ENCODE data around the gene KCTD2. TPM values are rescaled to one million over a fixed set of nuclear protein-coding genes. Genes with fewer than 3 reads are reported as not detected.

The KCTD2 gene
- total and polyA plus RNA-seq, 2 of the 13 experiments (the other 11 are each of a cell fraction or from before 2014, with no cell fraction given) = 28.3 to 32.6 TPM

DNA sequence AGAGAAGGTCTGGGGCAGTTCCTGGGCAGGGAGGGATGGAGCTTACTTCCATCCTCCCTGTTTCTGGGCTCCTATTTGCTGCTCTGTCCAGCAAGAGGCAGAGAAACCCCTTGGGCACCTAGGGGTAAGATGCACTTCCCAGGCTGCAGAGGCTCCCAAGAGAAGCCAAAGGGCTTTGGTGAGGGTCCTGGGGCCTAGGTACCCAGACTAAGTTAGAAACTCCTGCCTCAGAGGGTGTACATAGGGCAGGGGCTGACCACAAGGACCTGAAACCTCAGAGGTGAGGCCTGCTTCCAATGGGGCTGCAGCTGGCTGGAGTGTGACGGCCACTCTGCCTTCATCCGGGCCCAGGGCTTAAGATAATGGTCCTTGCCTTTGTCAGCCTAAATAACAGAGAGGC is 61.2 kb downstream of the KCTD2 start:
- Histone ChIP-seq H3K79me2 (ENCODE audit: insufficient read depth, low read length) (peaks cover 8% of the 10 kb centered on the region), H3K27me3 (ENCODE audit: control insufficient read depth in 1 of 2, insufficient read depth in 2 of 2, low read length in 2 of 2) (peaks cover 0 to 3% of the 10 kb centered on the region in 2 experiments; a peak in 2 of 5 replicates), H3K27ac (ENCODE audit: extremely low read length, insufficient read depth, low read length) (no peak overlapping the region), H3K4me2 (ENCODE audit: low read depth, low read length) (no peak overlapping the region), H3K4me3 (replicated peaks in 1 of 3; ENCODE audit: insufficient read depth in 1 of 3, low read depth in 2 of 3, low read length in 3 of 3) (no peak overlapping the region), H4K20me1 (ENCODE audit: insufficient read depth, low read length) (no peaks in the 10 kb centered on the region), H3K9ac (ENCODE audit: insufficient read depth, low read depth, low read length) (no peak overlapping the region), H3K9me3 (ENCODE audit: low read length) (no peaks in the 10 kb centered on the region), H3K36me3 (replicated peaks in 1 of 2; ENCODE audit: control insufficient read depth in 1 of 2, insufficient read depth in 2 of 2, low read length in 2 of 2) (no peaks in the 10 kb centered on the region), H3K4me1 (ENCODE audit: insufficient read depth, low read length) (peaks cover 40% of the 10 kb centered on the region), H2AFZ (ENCODE audit: low read length) (no peak overlapping the region)
- no peak for TF ChIP-seq CHD4 (IDR thresholded peaks at IDR 0.05; ENCODE audit: borderline replicate concordance, low read length)
- peak; percentile 24; the same call in 1 of the 2 replicates for TF ChIP-seq EED (CRISPR knock-in tag; IDR thresholded peaks at IDR 0.05)
- TF ChIP-seq ZFP1 (CRISPR knock-in tag; IDR thresholded peaks at IDR 0.05) = no peak
- no peak for TF ChIP-seq ZNF563 (CRISPR knock-in tag; IDR thresholded peaks at IDR 0.05)
- TF ChIP-seq ZNF615 (CRISPR knock-in tag; IDR thresholded peaks at IDR 0.05; ENCODE audit: borderline replicate concordance) = no peak
- no peak for TF ChIP-seq KLF11 (CRISPR knock-in tag; IDR thresholded peaks at IDR 0.05)
- TF ChIP-seq, protein P1, sequence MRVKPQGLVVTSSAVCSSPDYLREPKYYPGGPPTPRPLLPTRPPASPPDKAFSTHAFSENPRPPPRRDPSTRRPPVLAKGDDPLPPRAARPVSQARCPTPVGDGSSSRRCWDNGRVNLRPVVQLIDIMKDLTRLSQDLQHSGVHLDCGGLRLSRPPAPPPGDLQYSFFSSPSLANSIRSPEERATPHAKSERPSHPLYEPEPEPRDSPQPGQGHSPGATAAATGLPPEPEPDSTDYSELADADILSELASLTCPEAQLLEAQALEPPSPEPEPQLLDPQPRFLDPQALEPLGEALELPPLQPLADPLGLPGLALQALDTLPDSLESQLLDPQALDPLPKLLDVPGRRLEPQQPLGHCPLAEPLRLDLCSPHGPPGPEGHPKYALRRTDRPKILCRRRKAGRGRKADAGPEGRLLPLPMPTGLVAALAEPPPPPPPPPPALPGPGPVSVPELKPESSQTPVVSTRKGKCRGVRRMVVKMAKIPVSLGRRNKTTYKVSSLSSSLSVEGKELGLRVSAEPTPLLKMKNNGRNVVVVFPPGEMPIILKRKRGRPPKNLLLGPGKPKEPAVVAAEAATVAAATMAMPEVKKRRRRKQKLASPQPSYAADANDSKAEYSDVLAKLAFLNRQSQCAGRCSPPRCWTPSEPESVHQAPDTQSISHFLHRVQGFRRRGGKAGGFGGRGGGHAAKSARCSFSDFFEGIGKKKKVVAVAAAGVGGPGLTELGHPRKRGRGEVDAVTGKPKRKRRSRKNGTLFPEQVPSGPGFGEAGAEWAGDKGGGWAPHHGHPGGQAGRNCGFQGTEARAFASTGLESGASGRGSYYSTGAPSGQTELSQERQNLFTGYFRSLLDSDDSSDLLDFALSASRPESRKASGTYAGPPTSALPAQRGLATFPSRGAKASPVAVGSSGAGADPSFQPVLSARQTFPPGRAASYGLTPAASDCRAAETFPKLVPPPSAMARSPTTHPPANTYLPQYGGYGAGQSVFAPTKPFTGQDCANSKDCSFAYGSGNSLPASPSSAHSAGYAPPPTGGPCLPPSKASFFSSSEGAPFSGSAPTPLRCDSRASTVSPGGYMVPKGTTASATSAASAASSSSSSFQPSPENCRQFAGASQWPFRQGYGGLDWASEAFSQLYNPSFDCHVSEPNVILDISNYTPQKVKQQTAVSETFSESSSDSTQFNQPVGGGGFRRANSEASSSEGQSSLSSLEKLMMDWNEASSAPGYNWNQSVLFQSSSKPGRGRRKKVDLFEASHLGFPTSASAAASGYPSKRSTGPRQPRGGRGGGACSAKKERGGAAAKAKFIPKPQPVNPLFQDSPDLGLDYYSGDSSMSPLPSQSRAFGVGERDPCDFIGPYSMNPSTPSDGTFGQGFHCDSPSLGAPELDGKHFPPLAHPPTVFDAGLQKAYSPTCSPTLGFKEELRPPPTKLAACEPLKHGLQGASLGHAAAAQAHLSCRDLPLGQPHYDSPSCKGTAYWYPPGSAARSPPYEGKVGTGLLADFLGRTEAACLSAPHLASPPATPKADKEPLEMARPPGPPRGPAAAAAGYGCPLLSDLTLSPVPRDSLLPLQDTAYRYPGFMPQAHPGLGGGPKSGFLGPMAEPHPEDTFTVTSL (CRISPR knock-in tag; IDR thresholded peaks at IDR 0.05; ENCODE audit: borderline replicate concordance) = no peak
- TF ChIP-seq, protein P2, sequence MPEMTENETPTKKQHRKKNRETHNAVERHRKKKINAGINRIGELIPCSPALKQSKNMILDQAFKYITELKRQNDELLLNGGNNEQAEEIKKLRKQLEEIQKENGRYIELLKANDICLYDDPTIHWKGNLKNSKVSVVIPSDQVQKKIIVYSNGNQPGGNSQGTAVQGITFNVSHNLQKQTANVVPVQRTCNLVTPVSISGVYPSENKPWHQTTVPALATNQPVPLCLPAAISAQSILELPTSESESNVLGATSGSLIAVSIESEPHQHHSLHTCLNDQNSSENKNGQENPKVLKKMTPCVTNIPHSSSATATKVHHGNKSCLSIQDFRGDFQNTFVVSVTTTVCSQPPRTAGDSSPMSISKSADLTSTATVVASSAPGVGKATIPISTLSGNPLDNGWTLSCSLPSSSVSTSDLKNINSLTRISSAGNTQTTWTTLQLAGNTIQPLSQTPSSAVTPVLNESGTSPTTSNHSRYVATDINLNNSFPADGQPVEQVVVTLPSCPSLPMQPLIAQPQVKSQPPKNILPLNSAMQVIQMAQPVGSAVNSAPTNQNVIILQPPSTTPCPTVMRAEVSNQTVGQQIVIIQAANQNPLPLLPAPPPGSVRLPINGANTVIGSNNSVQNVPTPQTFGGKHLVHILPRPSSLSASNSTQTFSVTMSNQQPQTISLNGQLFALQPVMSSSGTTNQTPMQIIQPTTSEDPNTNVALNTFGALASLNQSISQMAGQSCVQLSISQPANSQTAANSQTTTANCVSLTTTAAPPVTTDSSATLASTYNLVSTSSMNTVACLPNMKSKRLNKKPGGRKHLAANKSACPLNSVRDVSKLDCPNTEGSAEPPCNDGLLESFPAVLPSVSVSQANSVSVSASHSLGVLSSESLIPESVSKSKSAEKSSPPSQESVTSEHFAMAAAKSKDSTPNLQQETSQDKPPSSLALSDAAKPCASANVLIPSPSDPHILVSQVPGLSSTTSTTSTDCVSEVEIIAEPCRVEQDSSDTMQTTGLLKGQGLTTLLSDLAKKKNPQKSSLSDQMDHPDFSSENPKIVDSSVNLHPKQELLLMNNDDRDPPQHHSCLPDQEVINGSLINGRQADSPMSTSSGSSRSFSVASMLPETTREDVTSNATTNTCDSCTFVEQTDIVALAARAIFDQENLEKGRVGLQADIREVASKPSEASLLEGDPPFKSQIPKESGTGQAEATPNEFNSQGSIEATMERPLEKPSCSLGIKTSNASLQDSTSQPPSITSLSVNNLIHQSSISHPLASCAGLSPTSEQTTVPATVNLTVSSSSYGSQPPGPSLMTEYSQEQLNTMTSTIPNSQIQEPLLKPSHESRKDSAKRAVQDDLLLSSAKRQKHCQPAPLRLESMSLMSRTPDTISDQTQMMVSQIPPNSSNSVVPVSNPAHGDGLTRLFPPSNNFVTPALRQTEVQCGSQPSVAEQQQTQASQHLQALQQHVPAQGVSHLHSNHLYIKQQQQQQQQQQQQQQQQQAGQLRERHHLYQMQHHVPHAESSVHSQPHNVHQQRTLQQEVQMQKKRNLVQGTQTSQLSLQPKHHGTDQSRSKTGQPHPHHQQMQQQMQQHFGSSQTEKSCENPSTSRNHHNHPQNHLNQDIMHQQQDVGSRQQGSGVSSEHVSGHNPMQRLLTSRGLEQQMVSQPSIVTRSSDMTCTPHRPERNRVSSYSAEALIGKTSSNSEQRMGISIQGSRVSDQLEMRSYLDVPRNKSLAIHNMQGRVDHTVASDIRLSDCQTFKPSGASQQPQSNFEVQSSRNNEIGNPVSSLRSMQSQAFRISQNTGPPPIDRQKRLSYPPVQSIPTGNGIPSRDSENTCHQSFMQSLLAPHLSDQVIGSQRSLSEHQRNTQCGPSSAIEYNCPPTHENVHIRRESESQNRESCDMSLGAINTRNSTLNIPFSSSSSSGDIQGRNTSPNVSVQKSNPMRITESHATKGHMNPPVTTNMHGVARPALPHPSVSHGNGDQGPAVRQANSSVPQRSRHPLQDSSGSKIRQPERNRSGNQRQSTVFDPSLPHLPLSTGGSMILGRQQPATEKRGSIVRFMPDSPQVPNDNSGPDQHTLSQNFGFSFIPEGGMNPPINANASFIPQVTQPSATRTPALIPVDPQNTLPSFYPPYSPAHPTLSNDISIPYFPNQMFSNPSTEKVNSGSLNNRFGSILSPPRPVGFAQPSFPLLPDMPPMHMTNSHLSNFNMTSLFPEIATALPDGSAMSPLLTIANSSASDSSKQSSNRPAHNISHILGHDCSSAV (CRISPR knock-in tag; IDR thresholded peaks at IDR 0.05; ENCODE audit: borderline replicate concordance) = no peak
- no peak for ATAC-seq
- CTCF ChIA-PET (ENCODE audit: low intra/inter-chr PET ratio, low total read pairs) = no interaction called here
- no peak for DNase-seq (ENCODE audit: low spot score)
- intact Hi-C loops (cut with micrococcal nuclease; ENCODE audit: unreplicated experiment) (loop anchor here (5.0 kb wide), 2 partner anchors 36 to 304 kb away; no protein-coding TSS in a partner anchor), in situ Hi-C loops (cut with HindIII; ENCODE audit: extremely low pct_ligation_motif_present, low pct_unique_long_range_greater_than_20kb) (no loop called here)
- no TSS peak for BruUV-seq (replicated peaks)
- FAIRE-seq = no peak
- 38% methylated on average over 2 of the region's 2 CpGs for WGBS (ENCODE audit: low lambda C conversion rate)
- POLR2A ChIA-PET = interaction anchor here (3.1 kb wide), 1 partner anchor 20 kb away, joined by 13 read pairs; the partner anchor contains the start of gene SLC16A5

All from HepG2 (cell line).